Inferior parietal cortex (tissue), 1 donor: ENCODE data around the gene TPP1.

Source experiments
- DNase-seq: peaks from one replicate; pipeline ENCODE4 v3.0.0-alpha.2; 2016; ENCODE audit errors: extremely low spot score

Gene TPP1

GRCh38 chr11:6611092-6611962, 7.9 kb downstream of the TPP1 start:
- no peak for DNase-seq

- no peak for DNase-seq
These were observed 8.6 kb downstream of the TPP1 start for GRCh38 chr11:6610591-6610990.

GRCh38 chr11:6609502-6610015, 9.7 kb downstream of the TPP1 start:
- no peak for DNase-seq

- no peak for DNase-seq
These were observed 10.3 kb downstream of the TPP1 start for GRCh38 chr11:6608726-6609501.

GRCh38 chr11:6608011-6608410, 11.2 kb downstream of the TPP1 start:
- DNase-seq, result no peak

GRCh38 chr11:6607190-6607795, 11.9 kb downstream of the TPP1 start:
- no peak for DNase-seq

- peak; percentile 69 for DNase-seq
These were observed 12.6 kb downstream of the TPP1 start for GRCh38 chr11:6606471-6607189.

- DNase-seq, result no peak
These were observed 14.4 kb downstream of the TPP1 start for GRCh38 chr11:6604790-6605189.

- peak; percentile 62 for DNase-seq
These were observed 15.1 kb downstream of the TPP1 start for GRCh38 chr11:6604081-6604626.

- peak; percentile 85 for DNase-seq
These were observed 15.7 kb downstream of the TPP1 start, which contains the start of the genes ILK and RRP8 for GRCh38 chr11:6603287-6604080. Gene ILK (plus strand): TSS chr11:6603774. CDS start chr11:6604272, 498 bp downstream. Gene RRP8 (minus strand): TSS chr11:6603616. CDS start chr11:6603502, 114 bp downstream.

- no peak for DNase-seq
These were observed 16.9 kb downstream of the TPP1 start for GRCh38 chr11:6602096-6602940.

- DNase-seq, result no peak
These were observed 18.2 kb downstream of the TPP1 start for GRCh38 chr11:6601041-6601461.

- no peak for DNase-seq
These were observed 19.3 kb downstream of the TPP1 start for GRCh38 chr11:6599881-6600390.

GRCh38 chr11:6599449-6599848, 19.8 kb downstream of the TPP1 start:
- DNase-seq, result no peak

- DNase-seq, result no peak
These were observed 20.7 kb downstream of the TPP1 start for GRCh38 chr11:6598555-6598954.

GRCh38 chr11:6596239-6596877, 22.9 kb downstream of the TPP1 start:
- DNase-seq, result peak; percentile 67

- DNase-seq, result no peak
These were observed 25.0 kb downstream of the TPP1 start for GRCh38 chr11:6594142-6594768.

GRCh38 chr11:6588018-6588417, 31.2 kb downstream of the TPP1 start:
- no peak for DNase-seq
